Stimulated activated naive CD8-positive, alpha-beta T cell treated with anti-CD3 and anti-CD28 coated beads, Interleukin-15, Interleukin-2, amounts not matched to agents 100 ng/mL and 50 ng/mL, for 24 hours (primary cell): ENCODE results near the gene COG7.
"Not testable (repeated sequence)": the region's sequence is repeated elsewhere in the genome, so short reads cannot be mapped to it uniquely, and the experiment has no call there.

Experiments used
- H3K27ac Mint-ChIP-seq: one replicate; pipeline ENCODE4 v1.8.0; 2021; ENCODE audit warnings: mild to moderate bottlenecking, mixed read lengths
- H3K27me3 Mint-ChIP-seq: one replicate; pipeline ENCODE4 v1.8.0; 2021; ENCODE audit warnings: mixed read lengths
- H3K36me3 Mint-ChIP-seq: one replicate; pipeline ENCODE4 v1.8.0; 2021; ENCODE audit warnings: low read depth, mixed read lengths
- H3K4me1 Mint-ChIP-seq: one replicate; pipeline ENCODE4 v1.8.0; 2021; ENCODE audit warnings: low read depth, mixed read lengths
- H3K4me3 Mint-ChIP-seq: one replicate; pipeline ENCODE4 v1.8.0; 2021; ENCODE audit warnings: mild to moderate bottlenecking, mixed read lengths
- H3K9me3 Mint-ChIP-seq: one replicate; pipeline ENCODE4 v1.8.0; 2021; ENCODE audit warnings: mixed read lengths

COG7 gene

DNA sequence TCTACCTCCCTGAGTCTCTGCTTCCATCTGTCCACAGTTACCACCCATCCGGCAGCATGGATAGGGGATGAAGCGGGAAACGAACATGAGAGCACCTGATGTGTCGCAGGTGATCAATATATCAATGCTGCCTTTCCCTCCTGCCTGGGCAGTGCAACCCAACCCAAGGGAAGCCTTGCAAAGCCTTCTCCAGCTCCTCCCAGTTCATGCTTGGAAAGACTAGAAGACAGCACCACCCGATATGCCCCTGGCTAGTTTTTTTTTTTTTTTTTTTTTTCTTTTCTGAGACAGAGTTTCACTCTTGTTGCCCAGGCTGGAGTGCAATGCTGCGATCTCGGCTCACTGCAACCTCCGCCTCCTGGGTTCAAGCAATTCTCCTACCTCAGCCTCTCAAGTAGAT is 63.1 kb downstream of the COG7 start:
- H3K27ac Mint-ChIP-seq, H3K27me3 Mint-ChIP-seq, H3K4me1 Mint-ChIP-seq, H3K9me3 Mint-ChIP-seq, H3K4me3 Mint-ChIP-seq: not testable (repeated sequence)
- H3K36me3 Mint-ChIP-seq, result peaks cover 31% of the 10 kb centered on the region

DNA sequence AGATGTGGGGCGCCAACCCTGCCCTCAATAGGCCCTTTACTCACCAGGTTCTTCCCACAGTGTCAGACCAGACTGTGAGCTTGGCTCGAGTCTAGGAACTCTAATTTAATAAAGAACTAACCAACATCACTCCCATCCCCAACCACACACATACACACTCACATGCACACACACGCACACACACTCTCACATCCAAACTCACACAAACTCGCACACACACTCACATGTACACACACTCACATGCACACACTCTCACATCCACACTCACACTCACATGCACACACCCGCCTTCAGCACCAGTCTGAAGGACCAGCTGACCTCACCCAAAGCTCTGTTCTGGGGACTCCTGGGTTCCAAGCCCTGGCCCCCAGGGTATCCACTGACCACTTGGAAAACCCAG is 63.8 kb downstream of the COG7 start:
- Mint-ChIP-seq H3K4me1 (no peaks in the 10 kb centered on the region), H3K27ac (no peak overlapping the region), H3K36me3 (peaks cover 27% of the 10 kb centered on the region), H3K27me3 (no peaks in the 10 kb centered on the region), H3K9me3 (no peaks in the 10 kb centered on the region), H3K4me3 (no peak overlapping the region)

DNA sequence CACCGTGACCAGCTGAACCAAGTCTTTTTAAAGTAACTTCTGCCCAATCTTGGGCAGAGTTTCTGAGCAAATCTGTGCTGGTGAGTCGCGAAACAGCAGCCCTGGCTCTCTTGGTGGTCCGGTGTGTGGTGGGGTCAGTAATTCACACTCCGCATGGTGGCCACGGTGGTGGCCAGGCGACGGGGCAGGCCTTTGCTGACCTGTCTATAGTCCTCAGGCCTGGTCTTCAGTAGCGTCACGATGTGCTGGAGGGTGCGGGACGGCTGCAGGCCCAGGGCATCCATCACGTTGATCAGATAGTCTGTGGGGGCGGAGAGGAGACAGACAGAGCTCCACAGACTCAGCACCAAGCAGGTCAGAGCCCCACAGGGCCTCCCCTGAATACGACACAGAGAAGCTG is 64.2 kb downstream of the COG7 start:
- Mint-ChIP-seq H3K4me3 (no peak overlapping the region), H3K27ac (no peak overlapping the region), H3K27me3 (no peaks in the 10 kb centered on the region), H3K36me3 (peaks cover 24% of the 10 kb centered on the region), H3K4me1 (no peaks in the 10 kb centered on the region), H3K9me3 (no peaks in the 10 kb centered on the region)

DNA sequence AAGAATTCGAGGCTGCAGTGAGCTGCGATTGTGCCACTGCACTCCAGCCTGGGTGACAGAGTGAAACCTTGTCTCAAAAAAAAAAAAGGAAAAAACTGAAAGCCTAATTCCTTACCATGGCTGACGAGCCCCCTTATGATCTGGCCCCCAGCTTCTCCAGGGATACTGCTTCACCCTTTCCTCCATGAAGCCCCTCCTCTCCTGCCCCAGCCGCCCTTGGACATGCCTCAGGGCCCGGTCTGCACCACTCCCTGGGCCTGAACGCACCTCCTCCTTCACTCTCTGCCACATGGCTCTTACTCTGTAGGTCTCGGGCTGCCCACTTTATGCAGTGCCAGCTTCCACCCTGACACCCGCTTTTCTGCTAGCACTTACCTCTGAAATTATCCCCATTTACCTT is 65.3 kb downstream of the COG7 start:
- Mint-ChIP-seq H3K4me1 (no peaks in the 10 kb centered on the region), H3K4me3 (no peak overlapping the region), H3K9me3 (no peaks in the 10 kb centered on the region), H3K27ac (no peak overlapping the region), H3K36me3 (peaks cover 24% of the 10 kb centered on the region), H3K27me3 (no peaks in the 10 kb centered on the region)

DNA sequence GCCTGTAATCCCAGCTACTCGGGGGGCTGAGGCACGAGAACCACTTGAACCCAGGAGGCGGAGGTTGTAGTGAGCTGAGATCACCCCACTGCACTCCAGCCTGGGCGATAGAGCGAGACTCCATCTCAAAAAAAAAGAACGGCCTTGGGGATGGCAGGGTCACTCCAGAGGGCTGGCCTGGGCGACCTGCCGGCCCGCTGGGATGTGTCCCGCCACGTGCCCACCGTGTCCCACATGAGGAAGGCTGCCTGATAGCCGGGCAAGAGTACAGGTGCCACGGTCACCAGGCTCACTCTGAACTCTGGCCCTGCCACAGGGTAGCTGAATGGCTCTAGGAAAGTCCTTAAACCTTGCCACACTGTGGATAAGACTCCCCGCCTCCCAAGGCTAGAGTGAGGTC is 67.5 kb downstream of the COG7 start:
- H3K36me3 Mint-ChIP-seq, result peaks cover 14% of the 10 kb centered on the region
- no peak overlapping the region for H3K27ac Mint-ChIP-seq
- H3K4me3 Mint-ChIP-seq, result no peak overlapping the region
- no peaks in the 10 kb centered on the region for H3K4me1 Mint-ChIP-seq
- no peaks in the 10 kb centered on the region for H3K27me3 Mint-ChIP-seq
- H3K9me3 Mint-ChIP-seq, result no peaks in the 10 kb centered on the region

DNA sequence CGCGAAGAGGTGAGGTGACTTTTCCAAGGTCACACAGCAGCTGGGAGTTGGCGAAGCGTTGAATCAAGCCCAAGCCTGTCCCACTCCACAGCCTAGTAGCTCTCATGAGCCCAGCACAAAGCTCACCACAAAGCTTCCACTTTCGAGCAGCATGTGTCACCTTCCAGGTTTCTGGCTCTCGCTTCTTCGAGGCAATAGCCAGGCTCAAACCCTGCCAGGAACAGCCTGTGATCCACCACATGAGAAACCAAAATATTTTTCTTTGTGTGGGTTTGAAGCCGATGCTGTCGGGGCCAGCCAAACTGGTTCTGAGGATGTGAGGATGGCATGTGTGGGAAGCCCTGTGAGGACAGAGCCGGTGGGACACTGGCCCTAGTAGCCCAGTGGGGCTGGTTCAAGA is 68.1 kb downstream of the COG7 start:
- no peaks in the 10 kb centered on the region for H3K4me1 Mint-ChIP-seq
- peaks cover 13% of the 10 kb centered on the region for H3K36me3 Mint-ChIP-seq
- no peaks in the 10 kb centered on the region for H3K9me3 Mint-ChIP-seq
- no peak overlapping the region for H3K4me3 Mint-ChIP-seq
- H3K27me3 Mint-ChIP-seq, result no peaks in the 10 kb centered on the region
- no peak overlapping the region for H3K27ac Mint-ChIP-seq

GRCh38 chr16:23383881-23384280 is 69.1 kb downstream of the COG7 start:
- Mint-ChIP-seq H3K27ac (no peak overlapping the region), H3K36me3 (peaks cover 4% of the 10 kb centered on the region), H3K9me3 (no peaks in the 10 kb centered on the region), H3K4me1 (no peaks in the 10 kb centered on the region), H3K4me3 (no peak overlapping the region), H3K27me3 (no peaks in the 10 kb centered on the region)

DNA sequence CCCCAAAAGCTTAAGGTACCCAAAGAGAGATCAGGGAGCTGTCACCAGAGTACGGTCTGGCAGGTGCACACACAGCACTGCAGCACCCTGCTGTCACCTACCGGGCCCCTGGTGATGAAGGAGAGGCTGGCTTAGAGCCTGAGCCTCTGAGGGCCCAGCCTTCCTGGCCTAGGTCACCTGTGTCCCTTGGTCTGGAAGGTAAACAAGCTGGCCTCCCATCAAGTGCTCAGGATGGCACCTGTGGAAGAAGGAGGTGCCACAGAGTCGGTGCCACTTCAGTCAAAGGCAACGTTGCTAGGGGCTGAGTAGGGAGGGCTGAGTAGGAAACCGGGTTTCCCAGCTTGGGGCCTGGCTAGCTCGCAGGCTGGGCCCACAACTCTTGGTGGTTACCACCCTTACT is 70.7 kb downstream of the COG7 start:
- Mint-ChIP-seq H3K36me3 (no peaks in the 10 kb centered on the region), H3K4me3 (no peak overlapping the region), H3K9me3 (no peaks in the 10 kb centered on the region), H3K27ac (no peak overlapping the region), H3K27me3 (no peaks in the 10 kb centered on the region), H3K4me1 (no peaks in the 10 kb centered on the region)

GRCh38 chr16:23381702-23382101 is 71.3 kb downstream of the COG7 start:
- not testable (repeated sequence) for H3K9me3 Mint-ChIP-seq, H3K4me3 Mint-ChIP-seq, H3K27ac Mint-ChIP-seq, H3K27me3 Mint-ChIP-seq, H3K4me1 Mint-ChIP-seq, H3K36me3 Mint-ChIP-seq

DNA sequence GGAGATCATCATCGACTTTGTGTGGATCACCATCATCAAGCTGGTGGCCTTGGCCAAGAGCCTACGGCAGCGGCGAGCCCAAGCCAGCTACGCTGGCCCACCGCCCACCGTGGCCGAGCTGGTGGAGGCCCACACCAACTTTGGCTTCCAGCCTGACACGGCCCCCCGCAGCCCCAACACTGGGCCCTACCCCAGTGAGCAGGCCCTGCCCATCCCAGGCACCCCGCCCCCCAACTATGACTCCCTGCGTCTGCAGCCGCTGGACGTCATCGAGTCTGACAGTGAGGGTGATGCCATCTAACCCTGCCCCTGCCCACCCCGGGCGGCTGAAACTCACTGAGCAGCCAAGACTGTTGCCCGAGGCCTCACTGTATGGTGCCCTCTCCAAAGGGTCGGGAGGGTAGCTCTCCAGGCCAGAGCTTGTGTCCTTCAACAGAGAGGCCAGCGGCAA is 72.5 kb downstream of the COG7 start:
- Mint-ChIP-seq H3K27ac (no peak overlapping the region), H3K4me3 (no peak overlapping the region)

GRCh38 chr16:23379707-23380106 is 73.3 kb downstream of the COG7 start:
- Mint-ChIP-seq H3K4me1 (no peaks in the 10 kb centered on the region), H3K4me3 (no peak overlapping the region), H3K9me3 (no peaks in the 10 kb centered on the region), H3K36me3 (no peaks in the 10 kb centered on the region), H3K27ac (no peak overlapping the region), H3K27me3 (no peaks in the 10 kb centered on the region)

More for the DNA sequence above, 72.5 kb downstream of the COG7 start:
- no peaks in the 10 kb centered on the region for H3K36me3 Mint-ChIP-seq
- no peaks in the 10 kb centered on the region for H3K9me3 Mint-ChIP-seq
- H3K27me3 Mint-ChIP-seq, result no peaks in the 10 kb centered on the region
- H3K4me1 Mint-ChIP-seq, result no peaks in the 10 kb centered on the region

- H3K27ac Mint-ChIP-seq, result no peak overlapping the region
- H3K27me3 Mint-ChIP-seq, result no peaks in the 10 kb centered on the region
- H3K4me3 Mint-ChIP-seq, result no peak overlapping the region
- no peaks in the 10 kb centered on the region for H3K36me3 Mint-ChIP-seq
- H3K9me3 Mint-ChIP-seq, result no peaks in the 10 kb centered on the region
- no peaks in the 10 kb centered on the region for H3K4me1 Mint-ChIP-seq
Measured at GRCh38 chr16:23378921-23379320, 74.1 kb downstream of the COG7 start.

- Mint-ChIP-seq H3K36me3 (no peaks in the 10 kb centered on the region), H3K27ac (no peak overlapping the region), H3K4me1 (no peaks in the 10 kb centered on the region), H3K27me3 (no peaks in the 10 kb centered on the region), H3K4me3 (no peak overlapping the region), H3K9me3 (no peaks in the 10 kb centered on the region)
Measured at GRCh38 chr16:23378256-23378655, 74.7 kb downstream of the COG7 start.

- no peaks in the 10 kb centered on the region for H3K27me3 Mint-ChIP-seq
- H3K36me3 Mint-ChIP-seq, result no peaks in the 10 kb centered on the region
- no peak overlapping the region for H3K27ac Mint-ChIP-seq
- H3K4me3 Mint-ChIP-seq, result no peak overlapping the region
- H3K9me3 Mint-ChIP-seq, result no peaks in the 10 kb centered on the region
- no peaks in the 10 kb centered on the region for H3K4me1 Mint-ChIP-seq
Measured at GRCh38 chr16:23377071-23377931, 75.7 kb downstream of the COG7 start.

- H3K9me3 Mint-ChIP-seq, result no peaks in the 10 kb centered on the region
- no peaks in the 10 kb centered on the region for H3K36me3 Mint-ChIP-seq
- H3K27me3 Mint-ChIP-seq, result no peaks in the 10 kb centered on the region
- no peak overlapping the region for H3K27ac Mint-ChIP-seq
- H3K4me1 Mint-ChIP-seq, result no peaks in the 10 kb centered on the region
- no peak overlapping the region for H3K4me3 Mint-ChIP-seq
Measured at GRCh38 chr16:23375643-23376042, 77.3 kb downstream of the COG7 start.
